Sigmoid colon (tissue), 7 donors: Measurements from ENCODE around the gene CFAP97D2. TPM values are rescaled to one million over a fixed set of nuclear protein-coding genes. Genes with fewer than 3 reads are reported as not detected.
A peak's percentile ranks its signal among the peaks of the same experiment; 100 is the strongest.

Experiments used
- DNase-seq: peaks from one replicate; pipeline ENCODE4 v3.0.0-alpha.2; 2019
- H3K27ac ChIP-seq, 4 donors: fragments of 200-600 bp; sonication (generic); one replicate each; pipeline ENCODE4 v1.5.1; 2016 to 2019; ENCODE audit warnings: mild to moderate bottlenecking in 1 of 4
- H3K27me3 ChIP-seq, 3 donors: fragments of 200-600 bp; sonication (generic); one replicate each; pipeline ENCODE4 v1.5.1; 2019; ENCODE audit warnings: mild to moderate bottlenecking in 1 of 3
- H3K36me3 ChIP-seq, 4 donors: fragments of 200-600 bp; sonication (generic); one replicate each; pipeline ENCODE4 v1.5.1; 2016 to 2019
- H3K4me1 ChIP-seq, 4 donors: fragments of 200-600 bp; sonication (generic); one replicate each; pipeline ENCODE4 v1.5.1; 2017 to 2019
- H3K4me3 ChIP-seq, 4 donors: fragments of 200-600 bp; sonication (generic); one replicate each; pipeline ENCODE4 v1.5.1; 2017 to 2019; ENCODE audit warnings: mild to moderate bottlenecking in 2 of 4, moderate library complexity in 1 of 4
- H3K9me3 ChIP-seq, 4 donors: fragments of 200-600 bp in 3 of 4; sonication (generic) in 3 of 4; one replicate each; pipeline versions ENCODE4 v1.5.1 to v1.6.1; 2013 to 2019
- EP300 ChIP-seq, 4 donors: sonication (generic); formaldehyde crosslinking; IDR thresholded peaks; one replicate each; pipeline ENCODE4 v1.6.1; 2017; ENCODE audit warnings: antibody characterized with exemption in 4 of 4
- POLR2A ChIP-seq, 2 donors: fragments of 450-650 bp; IDR thresholded peaks; one replicate each; pipeline ENCODE4 v1.6.1; 2016; ENCODE audit warnings: antibody characterized with exemption in 2 of 2, mild to moderate bottlenecking in 2 of 2, moderate library complexity in 2 of 2
- POLR2AphosphoS5 ChIP-seq, 4 donors: sonication (generic); formaldehyde crosslinking; IDR thresholded peaks; one replicate each; pipeline ENCODE4 v1.6.1; 2017; ENCODE audit warnings: antibody characterized with exemption in 4 of 4
- WGBS, 2 donors: extraction: QIAGEN DNeasy Blood & Tissue Kit; methylation state at CpG; one replicate each; pipeline ENCODE4 v1.1.7; 2013; 5-methylcytosine and 5-hydroxymethylcytosine counted together
- intact Hi-C: fragments of 100-400 bp; cut with DNase I; formaldehyde crosslinking; loops from one replicate; pipeline ENCODE4 v1.15.1; 2023
- polyA plus RNA-seq, 3 donors: library from polyadenylated mRNA; stranded (reverse); fragments of 200-250 nt; gene quantifications; one replicate each; pipeline ENCODE4 v1.2.3, GENCODE V29; 2013
- total RNA-seq, 4 donors: library from RNA; depleted of rRNA; stranded (reverse); fragments of >200 nt; gene quantifications; one replicate each; pipeline ENCODE4 v1.1.0, GENCODE V29; 2016
- TF ChIP-seq, protein P1 (sequence below), 4 experiments: fragments of 450-650 bp in 3 of 4; fragments of 200-600 bp in 1 of 4; IDR thresholded peaks; one replicate each; pipeline ENCODE4 v1.5.1; 2016 to 2019; ENCODE audit warnings: antibody characterized with exemption in 4 of 4, mild to moderate bottlenecking in 3 of 4, moderate library complexity in 2 of 4
- donor health status: healthy with polysubstance abuse.
- donor health status: Bipolar disorder and iron deficiency.
- donor health status: healthy.

The CFAP97D2 gene
- total and polyA plus RNA-seq, 7 donors = 0.04 TPM; not detected in 6

GRCh38 chr13:114230575-114230974 is 51.5 kb downstream of the CFAP97D2 start:
- Histone ChIP-seq H3K4me3 (no peak overlapping the region), H3K27me3 (peaks cover 0 to 31% (median 19%) of the 10 kb centered on the region in 3 donors), H3K36me3 (no peaks in the 10 kb centered on the region), H3K4me1 (peaks cover 0 to 21% (median 17%) of the 10 kb centered on the region in 4 donors), H3K9me3 (no peaks in the 10 kb centered on the region), H3K27ac (no peak overlapping the region)
- no peak for DNase-seq
- 45 to 68% methylated on average over 3 of the region's 3 CpGs for WGBS, 2 donors
- TF ChIP-seq EP300 (IDR thresholded peaks at IDR 0.05) = no peak
- TF ChIP-seq, protein P1, sequence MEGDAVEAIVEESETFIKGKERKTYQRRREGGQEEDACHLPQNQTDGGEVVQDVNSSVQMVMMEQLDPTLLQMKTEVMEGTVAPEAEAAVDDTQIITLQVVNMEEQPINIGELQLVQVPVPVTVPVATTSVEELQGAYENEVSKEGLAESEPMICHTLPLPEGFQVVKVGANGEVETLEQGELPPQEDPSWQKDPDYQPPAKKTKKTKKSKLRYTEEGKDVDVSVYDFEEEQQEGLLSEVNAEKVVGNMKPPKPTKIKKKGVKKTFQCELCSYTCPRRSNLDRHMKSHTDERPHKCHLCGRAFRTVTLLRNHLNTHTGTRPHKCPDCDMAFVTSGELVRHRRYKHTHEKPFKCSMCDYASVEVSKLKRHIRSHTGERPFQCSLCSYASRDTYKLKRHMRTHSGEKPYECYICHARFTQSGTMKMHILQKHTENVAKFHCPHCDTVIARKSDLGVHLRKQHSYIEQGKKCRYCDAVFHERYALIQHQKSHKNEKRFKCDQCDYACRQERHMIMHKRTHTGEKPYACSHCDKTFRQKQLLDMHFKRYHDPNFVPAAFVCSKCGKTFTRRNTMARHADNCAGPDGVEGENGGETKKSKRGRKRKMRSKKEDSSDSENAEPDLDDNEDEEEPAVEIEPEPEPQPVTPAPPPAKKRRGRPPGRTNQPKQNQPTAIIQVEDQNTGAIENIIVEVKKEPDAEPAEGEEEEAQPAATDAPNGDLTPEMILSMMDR (IDR thresholded peaks at IDR 0.05) = no peak
- TF ChIP-seq POLR2AphosphoS5 (IDR thresholded peaks at IDR 0.05) = no peak
- TF ChIP-seq POLR2A (IDR thresholded peaks at IDR 0.05) = no peak
- intact Hi-C loops = no loop called here

- peaks cover 0 to 3% (median 0%) of the 10 kb centered on the region in 4 donors for H3K36me3 ChIP-seq
- no peak for TF ChIP-seq POLR2AphosphoS5 (IDR thresholded peaks at IDR 0.05)
- TF ChIP-seq POLR2A (IDR thresholded peaks at IDR 0.05) = no peak
- no peak for TF ChIP-seq EP300 (IDR thresholded peaks at IDR 0.05)
- peaks cover 0 to 31% (median 19%) of the 10 kb centered on the region in 3 donors for H3K27me3 ChIP-seq
- peaks cover 0 to 16% (median 11%) of the 10 kb centered on the region in 4 donors for H3K4me1 ChIP-seq
- no peak for DNase-seq
- no peak overlapping the region for H3K4me3 ChIP-seq
- intact Hi-C loops = no loop called here
- 86 to 89% methylated on average over 8 of the region's 8 CpGs for WGBS, 2 donors
- H3K27ac ChIP-seq = no peak overlapping the region
- no peaks in the 10 kb centered on the region for H3K9me3 ChIP-seq
Measured at GRCh38 chr13:114231886-114232285, 52.8 kb downstream of the CFAP97D2 start.

DNA sequence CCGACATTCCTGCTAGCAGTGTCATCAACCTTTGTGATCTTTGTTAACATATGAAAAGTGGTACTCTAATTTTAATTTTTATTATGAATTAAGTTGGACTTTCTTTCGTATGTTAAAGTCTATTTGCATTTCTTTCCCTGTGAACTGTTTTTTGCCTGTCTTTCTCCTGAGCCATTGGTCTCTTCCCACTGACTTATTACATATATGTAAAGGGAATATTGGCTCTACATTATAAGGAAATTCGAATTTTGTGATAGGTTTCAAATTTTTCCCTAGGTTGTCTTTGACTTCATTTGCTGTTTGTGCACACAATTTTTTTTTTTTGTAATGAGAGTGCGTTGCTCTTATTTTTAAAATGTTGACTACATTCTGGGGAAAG is 55.2 kb downstream of the CFAP97D2 start:
- Histone ChIP-seq H3K4me1 (peaks cover 0 to 16% (median 10%) of the 10 kb centered on the region in 4 donors), H3K9me3 (no peaks in the 10 kb centered on the region), H3K27ac (peak overlapping the region; percentile 83 to 88 (median 86)), H3K4me3 (peak overlapping the region; percentile 83 to 98 (median 91)), H3K36me3 (peaks cover 0 to 27% (median 13%) of the 10 kb centered on the region in 4 donors), H3K27me3 (peaks cover 0 to 13% (median under 1%) of the 10 kb centered on the region in 3 donors)
- DNase-seq = no peak
- 69 to 76% methylated on average over 4 of the region's 4 CpGs for WGBS, 2 donors
- TF ChIP-seq EP300 (IDR thresholded peaks at IDR 0.05) (no peak), POLR2AphosphoS5 (IDR thresholded peaks at IDR 0.05) (no peak), POLR2A (IDR thresholded peaks at IDR 0.05) (no peak)
- TF ChIP-seq, protein P1 (IDR thresholded peaks at IDR 0.05) = no peak
- intact Hi-C loops = no loop called here

DNA sequence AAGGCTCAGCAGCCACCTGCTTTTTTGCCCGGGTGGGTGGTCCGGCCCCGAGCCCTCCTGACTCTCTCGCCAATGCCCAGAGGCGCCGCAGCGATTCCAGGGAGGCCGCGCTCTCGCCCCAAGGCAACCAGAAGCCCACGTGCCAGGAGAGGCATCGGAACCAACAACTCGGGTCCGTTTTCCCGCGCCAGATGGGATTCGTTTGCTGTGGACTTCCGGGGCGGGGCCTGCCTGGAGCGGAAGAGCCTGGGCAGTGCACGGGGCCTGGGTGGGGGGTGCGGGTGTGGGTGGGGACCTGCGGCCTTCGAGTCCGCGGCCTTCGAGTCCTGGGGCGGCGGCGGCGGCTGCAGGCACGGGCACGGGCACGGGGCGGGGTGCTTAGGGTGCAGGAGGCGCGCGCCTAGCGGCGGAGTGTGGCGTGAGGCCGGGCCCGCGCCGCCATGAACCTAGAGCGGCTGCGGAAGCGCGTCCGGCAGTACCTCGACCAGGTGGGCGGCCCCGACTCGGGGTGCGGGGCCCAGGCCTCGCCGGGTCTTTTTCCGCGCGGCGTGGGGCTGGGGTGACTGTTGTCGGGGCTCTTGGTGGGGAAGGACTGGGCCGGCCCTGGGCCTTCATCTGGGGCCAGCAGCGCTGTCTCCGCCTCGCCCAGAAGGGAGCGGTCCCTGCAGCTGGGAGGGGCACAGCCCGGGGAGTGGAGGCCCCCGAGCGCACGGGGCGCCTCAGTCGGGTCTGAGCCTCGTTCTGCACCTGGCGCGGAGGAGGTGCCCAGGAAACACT is 55.8 kb downstream of the CFAP97D2 start, which contains the start of gene CDC16:
Gene CDC16, plus strand, starts transcription at position 253 of the 777 bp plus-strand sequence. Its CDS starts 188 bp downstream, at position 441.
- Histone ChIP-seq H3K36me3 (peaks cover 0 to 32% (median 17%) of the 10 kb centered on the region in 4 donors), H3K27ac (peak within 1 kb of the TSS; percentile 83 to 88 (median 86)), H3K27me3 (peaks cover 0 to 7% (median 0%) of the 10 kb centered on the region in 3 donors), H3K9me3 (no peaks in the 10 kb centered on the region), H3K4me3 (peak within 1 kb of the TSS; percentile 83 to 98 (median 91)), H3K4me1 (peaks cover 0 to 16% (median 10%) of the 10 kb centered on the region in 4 donors)
- intact Hi-C loops = no loop called here
- 1% methylated on average over 76 of the region's 76 CpGs for WGBS, 2 donors
- no peak for TF ChIP-seq POLR2A (IDR thresholded peaks at IDR 0.05)
- no peak for TF ChIP-seq EP300 (IDR thresholded peaks at IDR 0.05)
- peak in 3 of 4 donors; percentile 35 to 61 (median 36) for TF ChIP-seq POLR2AphosphoS5 (IDR thresholded peaks at IDR 0.05)
- TF ChIP-seq, protein P1 (IDR thresholded peaks at IDR 0.05) = peak in 1 of 4 experiments; percentile 10
- DNase-seq = peak; percentile 96

DNA sequence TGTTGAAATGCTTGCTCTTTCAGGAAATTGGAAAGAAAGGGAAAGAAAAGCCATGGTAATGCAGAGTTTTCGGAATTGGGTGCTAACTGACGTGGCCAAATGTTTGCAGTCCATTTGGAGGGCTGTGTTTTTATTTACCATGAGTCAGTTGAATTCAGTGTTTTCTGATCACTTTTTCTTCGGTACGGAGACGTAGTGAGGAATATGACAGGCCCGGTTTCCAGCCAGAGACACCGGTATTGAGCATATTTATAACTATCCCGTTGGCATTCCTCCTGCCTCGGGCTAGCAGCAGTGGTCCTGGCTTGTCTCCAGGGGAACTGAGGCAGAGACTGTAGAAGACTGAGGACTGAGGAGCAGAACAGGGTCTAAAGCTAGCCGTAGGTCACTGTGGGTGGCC is 56.6 kb downstream of the CFAP97D2 start:
- Histone ChIP-seq H3K27me3 (no peaks in the 10 kb centered on the region), H3K4me3 (peak overlapping the region; percentile 83 to 98 (median 91)), H3K36me3 (peaks cover 0 to 41% (median 24%) of the 10 kb centered on the region in 4 donors), H3K4me1 (peaks cover 0 to 16% (median 10%) of the 10 kb centered on the region in 4 donors), H3K27ac (peak overlapping the region; percentile 83 to 88 (median 86)), H3K9me3 (no peaks in the 10 kb centered on the region)
- no peak for DNase-seq
- TF ChIP-seq POLR2A (IDR thresholded peaks at IDR 0.05) (no peak), EP300 (IDR thresholded peaks at IDR 0.05) (no peak), POLR2AphosphoS5 (IDR thresholded peaks at IDR 0.05) (no peak)
- TF ChIP-seq, protein P1 (IDR thresholded peaks at IDR 0.05) = no peak
- intact Hi-C loops = no loop called here
- WGBS, 2 donors = 7 to 40% methylated on average over 10 of the region's 10 CpGs
